NCI-H146 treated with DMSO at 0.1 percent for 48 hours (cell line): ENCODE measurements around the gene BPIFB6.

ENCODE experiments used
- DNase-seq: peaks from one replicate; lab custom pipeline; 2025; ENCODE audit not compliant: unreplicated experiment; lab: John Stamatoyannopoulos, UW

BPIFB6 gene

GRCh38 chr20:33082546-33082945 is 51.1 kb downstream of the BPIFB6 start:
- no peak for DNase-seq

GRCh38 chr20:33083544-33084340 is 52.3 kb downstream of the BPIFB6 start:
- DNase-seq: no peak

- DNase-seq: no peak
Observed at GRCh38 chr20:33084722-33085121, 53.3 kb downstream of the BPIFB6 start.

GRCh38 chr20:33086052-33086722 is 54.7 kb downstream of the BPIFB6 start:
- no peak for DNase-seq

- DNase-seq: no peak
Observed at GRCh38 chr20:33091147-33091546, 59.7 kb downstream of the BPIFB6 start.

- no peak for DNase-seq
Observed at GRCh38 chr20:33091693-33092092, 60.2 kb downstream of the BPIFB6 start.

- DNase-seq: no peak
Observed at GRCh38 chr20:33092361-33092760, 60.9 kb downstream of the BPIFB6 start.

- DNase-seq: no peak
Observed at GRCh38 chr20:33093074-33093473, 61.6 kb downstream of the BPIFB6 start.

GRCh38 chr20:33093582-33093981 is 62.1 kb downstream of the BPIFB6 start:
- no peak for DNase-seq
